Measurements from ENCODE around the gene RAET1L. TPM values are rescaled to one million over a fixed set of nuclear protein-coding genes. Genes with fewer than 3 reads are reported as not detected.
A peak's percentile ranks its signal among the peaks of the same experiment; 100 is the strongest.
"Not testable (repeated sequence)": the region's sequence is repeated elsewhere in the genome, so short reads cannot be mapped to it uniquely, and the experiment has no call there.

The RAET1L gene
- total RNA-seq, 1 donor from 2014 or later = not detected

- intact Hi-C loops (cut with DNase I) = loop anchor here (1.0 to 5.0 kb wide), 2 partner anchors 83 to 185 kb away; no protein-coding TSS in a partner anchor
- TF ChIP-seq, protein P1, sequence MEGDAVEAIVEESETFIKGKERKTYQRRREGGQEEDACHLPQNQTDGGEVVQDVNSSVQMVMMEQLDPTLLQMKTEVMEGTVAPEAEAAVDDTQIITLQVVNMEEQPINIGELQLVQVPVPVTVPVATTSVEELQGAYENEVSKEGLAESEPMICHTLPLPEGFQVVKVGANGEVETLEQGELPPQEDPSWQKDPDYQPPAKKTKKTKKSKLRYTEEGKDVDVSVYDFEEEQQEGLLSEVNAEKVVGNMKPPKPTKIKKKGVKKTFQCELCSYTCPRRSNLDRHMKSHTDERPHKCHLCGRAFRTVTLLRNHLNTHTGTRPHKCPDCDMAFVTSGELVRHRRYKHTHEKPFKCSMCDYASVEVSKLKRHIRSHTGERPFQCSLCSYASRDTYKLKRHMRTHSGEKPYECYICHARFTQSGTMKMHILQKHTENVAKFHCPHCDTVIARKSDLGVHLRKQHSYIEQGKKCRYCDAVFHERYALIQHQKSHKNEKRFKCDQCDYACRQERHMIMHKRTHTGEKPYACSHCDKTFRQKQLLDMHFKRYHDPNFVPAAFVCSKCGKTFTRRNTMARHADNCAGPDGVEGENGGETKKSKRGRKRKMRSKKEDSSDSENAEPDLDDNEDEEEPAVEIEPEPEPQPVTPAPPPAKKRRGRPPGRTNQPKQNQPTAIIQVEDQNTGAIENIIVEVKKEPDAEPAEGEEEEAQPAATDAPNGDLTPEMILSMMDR (IDR thresholded peaks at IDR 0.05) = peak in 1 of 3 experiments; percentile 14
- not testable (repeated sequence) for H3K9me3 ChIP-seq; H3K36me3 ChIP-seq; H3K4me3 ChIP-seq; H3K27ac ChIP-seq; H3K4me1 ChIP-seq; DNase-seq (ENCODE audit: low spot score in 2 of 2)
- H3K27me3 ChIP-seq = peaks cover 16% of the 10 kb centered on the region
Observed at GRCh38 chr6:150017186-150017521, 8.2 kb downstream of the RAET1L start.

- TF ChIP-seq, protein P1 (IDR thresholded peaks at IDR 0.05) = peak; percentile 67 to 78 (median 77)
- peak in 1 of 2 donors; percentile 69 for DNase-seq (ENCODE audit: low spot score in 2 of 2)
- Histone ChIP-seq H3K4me3 (no peak overlapping the region), H3K36me3 (no peaks in the 10 kb centered on the region), H3K27ac (no peak overlapping the region), H3K4me1 (no peaks in the 10 kb centered on the region), H3K9me3 (no peaks in the 10 kb centered on the region), H3K27me3 (peaks cover 16% of the 10 kb centered on the region)
- intact Hi-C loops (cut with DNase I) = loop anchor here (1.0 to 5.0 kb wide), 2 partner anchors 82 to 184 kb away; no protein-coding TSS in a partner anchor
Observed at GRCh38 chr6:150016324-150017185, 8.8 kb downstream of the RAET1L start.

- not testable (repeated sequence) for H3K4me3 ChIP-seq, H3K9me3 ChIP-seq, H3K4me1 ChIP-seq, H3K27ac ChIP-seq, H3K36me3 ChIP-seq
- H3K27me3 ChIP-seq = peaks cover 16% of the 10 kb centered on the region
- intact Hi-C loops (cut with DNase I) = loop anchor here (5.0 kb wide), 1 partner anchor 183 kb away; no protein-coding TSS in a partner anchor
- DNase-seq (ENCODE audit: low spot score in 2 of 2) = peak in 1 of 2 donors; percentile 34
Observed at GRCh38 chr6:150015281-150016001, 9.9 kb downstream of the RAET1L start.

DNA sequence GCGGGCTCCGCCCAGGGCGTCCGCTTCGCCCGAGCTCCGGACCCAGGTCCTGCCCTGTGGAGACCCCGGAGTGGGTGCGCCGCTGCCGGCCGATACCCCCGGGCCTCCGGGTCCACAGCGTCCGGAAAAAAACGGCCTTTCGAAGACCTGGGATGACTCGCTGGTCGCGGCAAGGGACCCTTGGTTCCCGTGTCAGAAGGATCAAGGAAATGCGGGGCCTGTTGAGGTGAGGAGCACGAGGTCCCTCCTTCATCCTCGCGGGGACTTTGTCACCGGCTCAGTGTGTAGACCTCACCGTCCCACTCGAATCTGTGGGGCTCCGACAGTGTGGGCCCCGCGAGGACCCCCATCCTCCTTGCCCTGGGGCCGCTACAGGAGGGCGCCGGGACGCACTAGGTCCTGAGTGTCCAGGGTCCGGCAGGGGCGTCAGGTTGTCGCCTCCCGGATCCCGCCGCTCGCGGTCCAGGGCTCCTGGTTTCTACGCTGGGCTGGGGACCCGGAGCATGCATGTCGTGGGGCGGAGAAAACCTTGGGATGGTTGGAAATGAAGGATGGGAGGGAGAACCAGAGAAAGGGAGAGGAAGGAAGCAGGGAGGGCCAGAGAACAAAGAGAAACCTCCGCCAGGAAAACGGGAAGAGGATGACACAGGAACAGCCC is 10.6 kb downstream of the RAET1L start:
- not testable (repeated sequence) for DNase-seq (ENCODE audit: low spot score in 2 of 2); H3K36me3 ChIP-seq; H3K9me3 ChIP-seq; H3K4me1 ChIP-seq; H3K27ac ChIP-seq
- Histone ChIP-seq H3K4me3 (peak overlapping the region in 1 of 2 donors; percentile 33), H3K27me3 (peaks cover 16% of the 10 kb centered on the region)
- intact Hi-C loops (cut with DNase I) = loop anchor here (5.0 kb wide), 1 partner anchor 182 kb away; no protein-coding TSS in a partner anchor

DNA sequence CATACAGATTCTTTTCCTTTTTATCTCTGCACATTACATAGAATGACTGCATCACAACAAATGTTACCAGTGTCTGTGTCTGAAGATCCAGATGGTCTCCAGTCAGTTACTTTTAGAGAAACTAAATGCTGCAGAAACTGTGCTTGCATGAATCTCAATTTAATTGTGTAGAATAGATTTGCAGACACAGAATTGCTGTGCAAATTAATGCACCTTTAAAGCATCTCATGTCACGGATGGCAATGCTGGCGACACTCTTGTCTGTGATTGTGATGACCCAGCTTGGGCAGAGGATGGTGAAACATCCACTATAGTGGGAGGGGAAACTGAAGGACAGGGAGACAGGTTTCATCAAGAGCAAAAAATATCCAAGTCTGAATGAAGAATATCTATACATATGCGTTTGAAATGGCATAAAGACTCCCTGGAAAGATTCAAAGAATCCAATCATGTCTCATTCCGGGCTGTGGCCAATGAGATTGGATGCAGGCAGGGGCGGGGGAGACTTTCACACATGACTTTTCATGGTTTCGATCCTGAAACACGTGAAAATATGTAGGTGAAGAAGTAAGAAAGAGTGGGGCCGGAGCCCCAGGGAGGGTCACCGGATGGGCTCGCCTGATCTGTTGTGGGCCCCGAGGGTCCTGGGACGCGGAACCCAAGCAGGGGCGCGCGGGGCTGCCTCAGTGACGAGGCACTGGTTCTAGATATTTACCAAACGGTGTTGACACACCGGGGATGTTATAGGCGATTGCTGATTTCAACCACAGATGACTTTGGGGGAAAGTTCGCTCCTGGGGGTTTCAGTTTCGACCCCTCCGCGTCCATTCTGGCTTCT is 11.3 kb downstream of the RAET1L start:
- H3K4me3 ChIP-seq; H3K36me3 ChIP-seq; H3K4me1 ChIP-seq; intact Hi-C loops (cut with DNase I); H3K27ac ChIP-seq; DNase-seq (ENCODE audit: low spot score in 2 of 2); H3K9me3 ChIP-seq: not testable (repeated sequence)
- H3K27me3 ChIP-seq = peaks cover 16% of the 10 kb centered on the region

GRCh38 chr6:150012846-150013784 is 12.2 kb downstream of the RAET1L start:
- H3K27me3 ChIP-seq = peaks cover 21% of the 10 kb centered on the region
- intact Hi-C loops (cut with DNase I); H3K4me1 ChIP-seq; H3K36me3 ChIP-seq; H3K4me3 ChIP-seq; H3K9me3 ChIP-seq; H3K27ac ChIP-seq: not testable (repeated sequence)
- peak in 1 of 2 donors; percentile 47 for DNase-seq (ENCODE audit: low spot score in 2 of 2)

Data from ascending aorta (tissue), 2 donors.